GM12892 (cell line): ENCODE results near the gene GTF2H1.

ENCODE experiments used
- POLR2A ChIP-seq: IDR thresholded peaks from 2 replicates; pipeline ENCODE4 v1.6.1; 2011; ENCODE audit warnings: low read depth, low read length, control low read depth
- POLR2AphosphoS5 ChIP-seq: IDR thresholded peaks from 2 replicates; pipeline ENCODE4 v1.6.1; 2011; ENCODE audit warnings: low read depth, low read length, control low read depth
- TAF1 ChIP-seq: IDR thresholded peaks from 2 replicates; pipeline ENCODE4 v1.6.1; 2011; ENCODE audit warnings: low read depth, mild to moderate bottlenecking, control low read depth, low read length, borderline replicate concordance

DNA sequence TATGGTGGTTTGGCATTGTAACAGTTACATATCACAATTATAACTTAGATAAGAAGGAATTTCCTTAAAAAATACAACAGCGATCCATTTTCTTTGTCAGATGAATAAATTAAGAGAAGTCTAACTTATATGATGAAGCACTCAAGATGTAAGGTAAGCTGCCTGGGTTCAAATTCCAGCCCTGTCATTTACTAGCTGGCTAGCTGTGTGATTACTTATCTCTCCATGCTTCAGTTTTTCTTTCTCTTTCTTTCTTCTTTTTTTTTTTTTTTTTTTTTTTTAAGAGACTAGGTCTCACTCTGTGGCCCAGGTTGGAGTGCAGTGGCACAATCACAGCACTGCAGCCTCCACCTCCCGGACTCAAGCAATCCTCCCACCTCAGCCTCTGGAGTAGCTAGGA, 49.8 kb downstream of the GTF2H1 start:
- TF ChIP-seq POLR2A (no peak), POLR2AphosphoS5 (no peak), TAF1 (no peak)
